Heart right ventricle (tissue), 16 donors: ENCODE results near the gene TWIST1. TPM values are rescaled to one million over a fixed set of nuclear protein-coding genes. Genes with fewer than 3 reads are reported as not detected.

Source experiments
- ATAC-seq, 8 donors: fragments of 200-7000 bp; cut with Tn5 transposase; one replicate each; pipeline ENCODE4 v1.9.1; 2020; ENCODE audit warnings: mild to moderate bottlenecking in 8 of 8, moderate library complexity in 8 of 8, moderate number of reproducible peaks in 1 of 8
- DNase-seq, 2 donors: peaks; one replicate each; pipeline ENCODE4 v3.0.0-alpha.2; 2020
- H3K27ac ChIP-seq, 10 donors: fragments of 200-600 bp; sonication (generic) in 2 of 10; one replicate each; pipeline versions ENCODE4 v1.5.0 to v1.8.0; 2020 to 2022; ENCODE audit warnings: mild to moderate bottlenecking in 3 of 10
- H3K27me3 ChIP-seq, 7 donors: fragments of 200-600 bp; one replicate each; pipeline ENCODE4 v1.8.0; 2021 to 2022; ENCODE audit warnings: mild to moderate bottlenecking in 2 of 7
- H3K36me3 ChIP-seq, 9 donors: fragments of 200-600 bp; sonication (generic) in 1 of 9; one replicate each; pipeline versions ENCODE4 v1.5.0 to v1.8.0; 2020 to 2022; ENCODE audit warnings: mild to moderate bottlenecking in 2 of 9
- H3K4me1 ChIP-seq, 9 donors: fragments of 200-600 bp; sonication (generic) in 1 of 9; one replicate each; pipeline versions ENCODE4 v1.5.0 to v1.8.0; 2020 to 2022; ENCODE audit warnings: mild to moderate bottlenecking in 4 of 9
- H3K4me3 ChIP-seq, 10 donors: fragments of 200-600 bp; sonication (generic) in 2 of 10; one replicate each; pipeline versions ENCODE4 v1.5.0 to v1.8.0; 2020 to 2022; ENCODE audit warnings: mild to moderate bottlenecking in 7 of 10, moderate library complexity in 2 of 10
- H3K9me3 ChIP-seq, 11 donors: fragments of 200-600 bp in 10 of 11; sonication (generic) in 2 of 11; one replicate each; pipeline versions ENCODE4 v1.5.0 to v1.8.0; 2013 to 2022; ENCODE audit warnings: mild to moderate bottlenecking in 2 of 11, control low read depth in 1 of 11, moderate library complexity in 1 of 11
- CTCF ChIP-seq, 9 donors: fragments of 200-600 bp; sonication (generic) in 2 of 9; IDR thresholded peaks; one replicate each; pipeline versions ENCODE4 v1.5.0 to v1.8.0; 2021 to 2022; ENCODE audit warnings: antibody characterized with exemption in 9 of 9, mild to moderate bottlenecking in 5 of 9, moderate library complexity in 1 of 9
- WGBS, 2 donors: extraction: QIAGEN DNeasy Blood & Tissue Kit; methylation state at CpG; one replicate each; pipeline ENCODE4 v1.1.7; 2013; ENCODE audit warnings: inconsistent platforms in 1 of 2; 5-methylcytosine and 5-hydroxymethylcytosine counted together
- intact Hi-C, 10 donors: fragments of 100-400 bp; cut with DNase I; formaldehyde crosslinking; loops; one replicate each; pipeline versions ENCODE4 v1.11.1 to v1.14.2; 2022
- polyA plus RNA-seq, 2 donors: library from polyadenylated mRNA; stranded (reverse); fragments of 200-250 nt; gene quantifications; one replicate each; pipeline ENCODE4 v1.2.3, GENCODE V29; 2013
- total RNA-seq, 10 donors: library from RNA; stranded (reverse); fragmentation: NEBNext Ultra II Directional in 3 of 10; extraction: Animal tissue kit (Norgen Biotek cat#: 25700) in 3 of 10; gene quantifications; one replicate each; pipeline versions ENCODE4 v1.2.1 to v1.2.4, GENCODE V29; 2021 to 2023
- donor health status: Arrhythmogenic right ventricular cardiomyopathy.
- donor health status: ischemic (EF 13 %, LVEDD 7.1; RV severe dilation, severe dysfunction).
- donor health status: healthy with polysubstance abuse.
- donor health status: DM: no; HTN: yes; CAD: no.
- donor health status: DM: no; HTN: no; CAD: no.
- donor health status: ischemic (EF 25% LVEDD 6.9; RV normal size, moderate dysfunction).
- donor health status: ischemic (EF 25% LVEDD 5.7; RV mildly dilated, moderate dysfunction).
- donor health status: healthy.
- donor health status: DM: yes; HTN: yes; CAD: no.
- donor health status: Ischemic cardiomyopathy.
- donor health status: ischemic (EF 35%, LVEDD 5.7; RV mildly dilated, moderate dysfunction).
- donor health status: nonischemic (EF 11% LVEDD 7.7; RV severe dilation, severe dysfunction).
- donor health status: DM: yes; HTN: yes; CAD: no.
- donor health status: PGD.
- donor health status: ischemic (EF 29% LVEDD 5.4; RV normal size, mild dysfunction).
- donor health status: nonischemic (EF 23%, LVEDD 6.1; RV moderate dilation, normal function).

Gene TWIST1
- total and polyA plus RNA-seq, 12 donors, result 0.45 to 3.5 (median 1.5) TPM

GRCh38 chr7:19116121-19117090 lies 1.0 kb downstream of the TWIST1 start:
- ATAC-seq, result peak in 4 of 8 donors; percentile 15 to 51 (median 20)
- Histone ChIP-seq H3K4me3 (peak overlapping the region; percentile 47 to 72 (median 62)), H3K9me3 (no peaks in the 10 kb centered on the region), H3K27ac (peak overlapping the region in 9 of 10 donors; percentile 30 to 69 (median 50)), H3K27me3 (peaks cover 9 to 99% (median 96%) of the 10 kb centered on the region in 7 donors), H3K4me1 (peaks cover 0 to 32% (median 18%) of the 10 kb centered on the region in 9 donors), H3K36me3 (no peaks in the 10 kb centered on the region)
- no peak for TF ChIP-seq CTCF (IDR thresholded peaks at IDR 0.05)
- intact Hi-C loops, result loop anchor here in 1 of 10 donors (10.0 kb wide), 1 partner anchor 762 kb away; no protein-coding TSS in a partner anchor
- peak in 1 of 2 donors; percentile 28 for DNase-seq
- 1% methylated on average over 65 to 70 of the region's 70 CpGs for WGBS, 2 donors

- WGBS, 2 donors, result 42 to 48% methylated on average over 2 of the region's 2 CpGs
- no peaks in the 10 kb centered on the region for H3K9me3 ChIP-seq
- intact Hi-C loops, result loop anchor here in 1 of 10 donors (10.0 kb wide), 1 partner anchor 760 kb away; no protein-coding TSS in a partner anchor
- ATAC-seq, result no peak
- peak overlapping the region in 2 of 10 donors; percentile 62 to 63 for H3K4me3 ChIP-seq
- no peaks in the 10 kb centered on the region for H3K36me3 ChIP-seq
- H3K4me1 ChIP-seq, result peaks cover 0 to 32% (median 18%) of the 10 kb centered on the region in 9 donors
- no peak for TF ChIP-seq CTCF (IDR thresholded peaks at IDR 0.05)
- DNase-seq, result no peak
- H3K27me3 ChIP-seq, result peaks cover 9 to 99% (median 95%) of the 10 kb centered on the region in 7 donors
- H3K27ac ChIP-seq, result no peak overlapping the region
Measured at GRCh38 chr7:19114551-19114855, 2.9 kb downstream of the TWIST1 start.

- Histone ChIP-seq H3K4me3 (no peak overlapping the region), H3K4me1 (peaks cover 0 to 32% (median 18%) of the 10 kb centered on the region in 9 donors), H3K36me3 (no peaks in the 10 kb centered on the region), H3K27ac (no peak overlapping the region), H3K27me3 (peaks cover 9 to 99% (median 95%) of the 10 kb centered on the region in 7 donors), H3K9me3 (no peaks in the 10 kb centered on the region)
- TF ChIP-seq CTCF (IDR thresholded peaks at IDR 0.05), result no peak
- no peak for ATAC-seq
- intact Hi-C loops, result loop anchor here in 1 of 10 donors (10.0 kb wide), 1 partner anchor 759 kb away; no protein-coding TSS in a partner anchor
- WGBS, 2 donors, result 60 to 62% methylated on average over 3 of the region's 3 CpGs
- DNase-seq, result no peak
Measured at GRCh38 chr7:19113855-19114550, 3.4 kb downstream of the TWIST1 start.

GRCh38 chr7:19113002-19113350 lies 4.5 kb downstream of the TWIST1 start:
- no peak for ATAC-seq
- intact Hi-C loops, result loop anchor here in 1 of 10 donors (10.0 kb wide), 1 partner anchor 758 kb away; no protein-coding TSS in a partner anchor
- TF ChIP-seq CTCF (IDR thresholded peaks at IDR 0.05), result no peak
- WGBS, 2 donors, result 47 to 51% methylated on average over 4 of the region's 4 CpGs
- Histone ChIP-seq H3K36me3 (no peaks in the 10 kb centered on the region), H3K4me1 (peaks cover 0 to 31% (median 14%) of the 10 kb centered on the region in 9 donors), H3K27ac (no peak overlapping the region), H3K4me3 (peak overlapping the region in 4 of 10 donors; percentile 34 to 49 (median 46)), H3K9me3 (no peaks in the 10 kb centered on the region), H3K27me3 (peaks cover 4 to 99% (median 93%) of the 10 kb centered on the region in 7 donors)
- DNase-seq, result no peak
